Measurements from ENCODE around the gene MAGI3. TPM values are rescaled to one million over a fixed set of nuclear protein-coding genes. Genes with fewer than 3 reads are reported as not detected.

Gene MAGI3
- total and polyA plus RNA-seq, 11 donors = 2.1 to 10.0 (median 8.1) TPM

- DNase-seq (no peak), ATAC-seq (no peak)
- intact Hi-C loops (cut with DNase I) = no loop called here
- H3K27me3 ChIP-seq = no peaks in the 10 kb centered on the region
- H3K4me3 ChIP-seq = no peak overlapping the region
- peaks cover 0 to 13% (median 7%) of the 10 kb centered on the region in 12 donors for H3K4me1 ChIP-seq
- no peaks in the 10 kb centered on the region for H3K9me3 ChIP-seq
- TF ChIP-seq POLR2A (IDR thresholded peaks at IDR 0.05) (no peak), CTCF (IDR thresholded peaks at IDR 0.05) (no peak)
- H3K27ac ChIP-seq = no peak overlapping the region
- WGBS, 4 donors = 87 to 93% (median 93%) methylated on average over 5 of the region's 5 CpGs
- no peaks in the 10 kb centered on the region for H3K36me3 ChIP-seq
Measured at GRCh38 chr1:113610372-113610771, 220.1 kb downstream of the MAGI3 start.

GRCh38 chr1:113615425-113615824 lies 225.1 kb downstream of the MAGI3 start:
- no peak for DNase-seq
- Histone ChIP-seq H3K4me3 (no peak overlapping the region), H3K36me3 (peaks cover 0 to 10% (median 0%) of the 10 kb centered on the region in 9 donors), H3K4me1 (peaks cover 0 to 22% (median 9%) of the 10 kb centered on the region in 12 donors), H3K27me3 (no peaks in the 10 kb centered on the region), H3K9me3 (no peaks in the 10 kb centered on the region), H3K27ac (no peak overlapping the region)
- intact Hi-C loops (cut with DNase I) = no loop called here
- no peak for ATAC-seq
- no peak for TF ChIP-seq CTCF (IDR thresholded peaks at IDR 0.05)
- TF ChIP-seq POLR2A (IDR thresholded peaks at IDR 0.05) = no peak

- WGBS, 4 donors = 61 to 70% (median 67%) methylated on average over 4 of the region's 4 CpGs
- H3K27me3 ChIP-seq = no peaks in the 10 kb centered on the region
- H3K36me3 ChIP-seq = peaks cover 0 to 16% (median 0%) of the 10 kb centered on the region in 9 donors
- H3K4me3 ChIP-seq = no peak overlapping the region
- no peak overlapping the region for H3K27ac ChIP-seq
- DNase-seq = no peak
- TF ChIP-seq CTCF (IDR thresholded peaks at IDR 0.05) (no peak), POLR2A (IDR thresholded peaks at IDR 0.05) (no peak)
- no peak for ATAC-seq
- peaks cover 0 to 22% (median 9%) of the 10 kb centered on the region in 12 donors for H3K4me1 ChIP-seq
- no peaks in the 10 kb centered on the region for H3K9me3 ChIP-seq
- intact Hi-C loops (cut with DNase I) = no loop called here
Measured at GRCh38 chr1:113616156-113616555, 225.8 kb downstream of the MAGI3 start.

GRCh38 chr1:113617438-113618141 lies 227.3 kb downstream of the MAGI3 start:
- intact Hi-C loops (cut with DNase I) = no loop called here
- TF ChIP-seq CTCF (IDR thresholded peaks at IDR 0.05) (no peak), POLR2A (IDR thresholded peaks at IDR 0.05) (no peak)
- no peak for DNase-seq
- Histone ChIP-seq H3K4me1 (peaks cover 0 to 22% (median 9%) of the 10 kb centered on the region in 12 donors), H3K36me3 (peaks cover 0 to 21% (median under 1%) of the 10 kb centered on the region in 9 donors), H3K27me3 (no peaks in the 10 kb centered on the region), H3K9me3 (no peaks in the 10 kb centered on the region), H3K27ac (no peak overlapping the region), H3K4me3 (no peak overlapping the region)
- 48 to 79% (median 75%) methylated on average over 4 of the region's 4 CpGs for WGBS, 4 donors
- peak in 2 of 4 donors; percentile 34 to 61 for ATAC-seq
